ENCODE data around the gene HMSD. TPM values are rescaled to one million over a fixed set of nuclear protein-coding genes. Genes with fewer than 3 reads are reported as not detected.

HMSD gene
- total and polyA plus RNA-seq, 2 of the 4 experiments (the other 2 are of a cell fraction) = 0.17 to 0.36 TPM

DNA sequence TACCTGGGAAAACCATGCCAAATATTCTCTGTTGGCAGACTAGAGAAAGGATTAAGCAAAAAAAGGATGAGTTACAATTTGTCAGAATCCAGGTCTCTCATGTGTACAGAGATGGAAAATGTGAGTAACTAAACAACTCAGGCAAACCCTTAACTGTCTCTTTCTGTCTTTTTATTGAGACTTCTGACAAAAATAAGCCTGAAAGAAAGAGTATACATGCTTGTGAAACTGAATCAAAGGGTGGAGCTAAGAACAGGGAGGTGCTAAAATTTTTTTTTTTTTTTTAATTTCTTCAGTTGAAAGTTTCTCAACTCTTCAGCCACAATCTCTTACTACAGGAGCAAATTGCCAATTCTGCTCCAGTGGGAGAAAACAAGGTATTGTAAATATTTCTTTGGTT lies 41.4 kb upstream of the HMSD start, which contains the start of gene SERPINB10:
TSS of gene SERPINB10 (plus strand) at position 295 of the 400 bp plus-strand sequence. CDS start 7,553 bp downstream, outside the sequence.
- no peak within 1 kb of the TSS for H2AK9ac ChIP-seq (replicated peaks; ENCODE audit: low read depth, low read length, poor library complexity)
- in situ Hi-C loops (cut with MboI; ENCODE audit: low sequenced_read_pairs) (no loop called here), dilution Hi-C loops (cut with HindIII; ENCODE audit: low sequenced_read_pairs, unreplicated experiment) (no loop called here), intact Hi-C loops (cut with micrococcal nuclease) (no loop called here)
- no peak within 1 kb of the TSS for H2BK120ac ChIP-seq (ENCODE audit: low read depth, low read length)
- no peak within 1 kb of the TSS for H2AFZ ChIP-seq (replicated peaks; ENCODE audit: low read length, poor library complexity)
- no peaks in the 10 kb centered on the region; the same call in 1 of the 2 replicates for H3K27me3 ChIP-seq (ENCODE audit: control insufficient read depth, insufficient read depth, low read length)
- H4K91ac ChIP-seq (ENCODE audit: insufficient read depth, low read depth, low read length) = no peak within 1 kb of the TSS
- no peak for ATAC-seq (ENCODE audit: low read depth)
- H3K4me2 ChIP-seq (ENCODE audit: low read depth, low read length) = no peak within 1 kb of the TSS
- no TSS peak for BruUV-seq (replicated peaks)
- H3K14ac ChIP-seq (replicated peaks; ENCODE audit: low read depth, low read length) = no peak within 1 kb of the TSS
- H3K36me3 ChIP-seq (ENCODE audit: control insufficient read depth, insufficient read depth, low read length) = no peaks in the 10 kb centered on the region
- no peak within 1 kb of the TSS for H2AK5ac ChIP-seq (ENCODE audit: low read depth, low read length)
- no peak within 1 kb of the TSS for H3K23ac ChIP-seq (ENCODE audit: low read depth, low read length)
- no peaks in the 10 kb centered on the region for H3K9me1 ChIP-seq (ENCODE audit: insufficient read depth, low read length)
- H3K79me1 ChIP-seq (ENCODE audit: low read depth in 1 of 2, low read length in 2 of 2) = no peaks in the 10 kb centered on the region
- no peak within 1 kb of the TSS for H3K4me3 ChIP-seq (ENCODE audit: insufficient read depth, low read depth, low read length)
- no peak within 1 kb of the TSS for H2BK15ac ChIP-seq (ENCODE audit: low read depth, low read length)
- H4K20me1 ChIP-seq (ENCODE audit: insufficient read depth, low read length) = no peaks in the 10 kb centered on the region
- no peak within 1 kb of the TSS for H3K18ac ChIP-seq (ENCODE audit: low read depth, low read length)
- no peak for TF ChIP-seq MAZ (IDR thresholded peaks at IDR 0.05; ENCODE audit: borderline replicate concordance, low read depth, low read length)
- no peak for TF ChIP-seq MAFK (IDR thresholded peaks at IDR 0.05; ENCODE audit: low read depth, low read length)
- no peak for TF ChIP-seq CEBPB (IDR thresholded peaks at IDR 0.05; ENCODE audit: low read depth, low read length)
- POLR2A ChIA-PET (ENCODE audit: unreplicated experiment) = no interaction called here
- H3K9me3 ChIP-seq (ENCODE audit: control insufficient read depth, insufficient read depth, low read length) = no peaks in the 10 kb centered on the region
- H2BK5ac ChIP-seq (ENCODE audit: low read depth, low read length, poor library complexity, severe bottlenecking) = no peak within 1 kb of the TSS
- H4K5ac ChIP-seq (ENCODE audit: low read depth, low read length) = no peak within 1 kb of the TSS
- CTCF ChIA-PET = no interaction called here
- no peak within 1 kb of the TSS for H3K56ac ChIP-seq (ENCODE audit: extremely low read depth, insufficient read depth, low read length)
- H2BK20ac ChIP-seq (ENCODE audit: low read depth, low read length) = no peak within 1 kb of the TSS
- no peak within 1 kb of the TSS for H3K27ac ChIP-seq (ENCODE audit: insufficient read depth, low read length)
- no peaks in the 10 kb centered on the region for H3K4me1 ChIP-seq (ENCODE audit: control insufficient read depth, insufficient read depth, low read length)
- no peak within 1 kb of the TSS for H3K4ac ChIP-seq (ENCODE audit: low read depth, low read length)
- DNase-seq = no peak
- H3K9ac ChIP-seq (ENCODE audit: low read depth, low read length) = no peak within 1 kb of the TSS
- H4K8ac ChIP-seq (ENCODE audit: low read depth in 2 of 2, low read length in 2 of 2) = no peak within 1 kb of the TSS

All from IMR-90 (cell line).